OCI-LY7 (cell line): ENCODE results near the gene GRIA1.

ENCODE experiments used
- CTCF ChIP-seq: fragments of 200-600 bp; sonication (generic); conservative IDR thresholded peaks from 2 replicates; pipeline ENCODE4 v1.5.1; 2014; ENCODE audit warnings: mild to moderate bottlenecking, antibody characterized with exemption, low read length, moderate library complexity, mixed read lengths
- EZH2phosphoT487 ChIP-seq: fragments of 200-600 bp; sonication (generic); IDR thresholded peaks from 2 replicates; pipeline ENCODE4 v1.6.1; 2018; ENCODE audit warnings: low read depth, borderline replicate concordance, mild to moderate bottlenecking, mixed run types, antibody characterized with exemption, low read length, moderate library complexity, mixed read lengths

- TF ChIP-seq CTCF, result no peak
- no peak for TF ChIP-seq EZH2phosphoT487
Measured at GRCh38 chr5:153809166-153809565, 318.7 kb downstream of the GRIA1 start.
